HEK293 (cell line): ENCODE measurements around the gene LRRC46.
A peak's percentile ranks its signal among the peaks of the same experiment; 100 is the strongest.

ENCODE experiments used
- CTCF ChIA-PET: fragments of 350-600 bp; formaldehyde crosslinking; extraction: SDS; loops from one replicate; lab custom pipeline; 2021; ENCODE audit warnings: antibody characterized with exemption; lab: Yijun Ruan, JAX
- POLR2A ChIA-PET: fragments of 300-600 bp; formaldehyde crosslinking; extraction: SDS; loops from one replicate; lab custom pipeline; 2020; ENCODE audit warnings: antibody characterized with exemption, inconsistent platforms; lab: Yijun Ruan, JAX
- H3K27ac ChIP-seq: fragments of 200-500 bp; sonication (Bioruptor generic); 2 replicates; pipeline ENCODE4 v1.5.1; 2014; ENCODE audit warnings: low read depth, low read length, control low read depth, inconsistent platforms; ENCODE audit errors: extremely low read depth
- H3K36me3 ChIP-seq, 2 experiments: fragments of 200-500 bp in 1 of 2; sonication (Bioruptor generic) in 1 of 2; 1 replicate in 1 of 2; 2 replicates in 1 of 2; pipeline ENCODE4 v1.5.1; 2014 to 2017; ENCODE audit warnings: inconsistent platforms in 2 of 2, low read length in 2 of 2; ENCODE audit not compliant: control insufficient read depth in 2 of 2, insufficient read depth in 1 of 2
- H3K4me1 ChIP-seq: fragments of 200-500 bp; sonication (Bioruptor generic); 2 replicates; pipeline ENCODE4 v1.5.1; 2014; ENCODE audit warnings: mild to moderate bottlenecking, low read length, inconsistent platforms; ENCODE audit not compliant: control insufficient read depth, insufficient read depth
- H3K4me3 ChIP-seq: 2 replicates; pipeline ENCODE4 v1.5.1; 2011; ENCODE audit warnings: low read depth, mild to moderate bottlenecking, control low read depth, low read length, moderate library complexity
- H3K9me3 ChIP-seq: fragments of 200-500 bp; sonication (Bioruptor generic); 2 replicates; pipeline ENCODE4 v1.5.1; 2014; ENCODE audit warnings: low read depth, low read length, inconsistent platforms; ENCODE audit not compliant: control insufficient read depth, insufficient read depth
- GLIS1 ChIP-seq: fragments of 450-650 bp; formaldehyde crosslinking; IDR thresholded peaks from 2 replicates; pipeline ENCODE4 v1.5.1; 2016; ENCODE audit warnings: missing biosample characterization, missing genetic modification characterization
- GLIS2 ChIP-seq: fragments of 450-650 bp; formaldehyde crosslinking; IDR thresholded peaks from 2 replicates; pipeline ENCODE4 v1.5.1; 2016; ENCODE audit warnings: missing biosample characterization, missing genetic modification characterization
- IKZF3 ChIP-seq: fragments of 450-650 bp; IDR thresholded peaks from 2 replicates; pipeline ENCODE4 v1.5.0; 2018; ENCODE audit warnings: missing biosample characterization, mild to moderate bottlenecking, missing genetic modification characterization, moderate library complexity
- KLF8 ChIP-seq: fragments of 450-650 bp; formaldehyde crosslinking; IDR thresholded peaks from 2 replicates; pipeline ENCODE4 v1.5.1; 2016; ENCODE audit warnings: missing biosample characterization, missing genetic modification characterization
- OSR2 ChIP-seq: fragments of 450-650 bp; formaldehyde crosslinking; IDR thresholded peaks from 2 replicates; pipeline ENCODE4 v1.5.1; 2016; ENCODE audit warnings: missing biosample characterization, missing genetic modification characterization
- PRDM1 ChIP-seq: fragments of 450-650 bp; formaldehyde crosslinking; IDR thresholded peaks from 2 replicates; pipeline ENCODE4; 2016; ENCODE audit warnings: missing biosample characterization, missing genetic modification characterization
- SP7 ChIP-seq: fragments of 450-650 bp; formaldehyde crosslinking; IDR thresholded peaks from 2 replicates; pipeline ENCODE4 v1.5.1; 2016; ENCODE audit warnings: missing biosample characterization, missing genetic modification characterization
- ZEB2 ChIP-seq: fragments of 450-650 bp; formaldehyde crosslinking; IDR thresholded peaks from 2 replicates; pipeline ENCODE4 v1.5.1; 2016; ENCODE audit warnings: missing biosample characterization, missing genetic modification characterization
- ZFHX2 ChIP-seq: fragments of 450-650 bp; formaldehyde crosslinking; conservative IDR thresholded peaks from 2 replicates; pipeline ENCODE4 v1.5.1; 2016; ENCODE audit warnings: missing biosample characterization, missing genetic modification characterization
- ZFP69B ChIP-seq: fragments of 450-650 bp; formaldehyde crosslinking; IDR thresholded peaks from 2 replicates; pipeline ENCODE4 v1.5.1; 2016; ENCODE audit warnings: missing biosample characterization, missing genetic modification characterization
- ZIC2 ChIP-seq: fragments of 450-650 bp; formaldehyde crosslinking; IDR thresholded peaks from 2 replicates; pipeline ENCODE4 v1.5.1; 2016; ENCODE audit warnings: missing biosample characterization, missing genetic modification characterization
- ZNF10 ChIP-seq: fragments of 450-650 bp; formaldehyde crosslinking; IDR thresholded peaks from 2 replicates; pipeline ENCODE4 v1.5.1; 2017; ENCODE audit warnings: missing biosample characterization, missing genetic modification characterization
- ZNF248 ChIP-seq: fragments of 450-650 bp; formaldehyde crosslinking; IDR thresholded peaks from 2 replicates; pipeline ENCODE4 v1.5.1; 2017; ENCODE audit warnings: missing biosample characterization, missing genetic modification characterization
- ZNF426 ChIP-seq: fragments of 450-650 bp; formaldehyde crosslinking; IDR thresholded peaks from 2 replicates; pipeline ENCODE4 v1.5.1; 2017; ENCODE audit warnings: missing biosample characterization, missing genetic modification characterization, mild to moderate bottlenecking, inconsistent platforms, moderate library complexity
- ZNF510 ChIP-seq: fragments of 450-650 bp; formaldehyde crosslinking; IDR thresholded peaks from 2 replicates; pipeline ENCODE4 v1.5.1; 2018; ENCODE audit warnings: mild to moderate bottlenecking, missing genetic modification characterization, missing biosample characterization; ENCODE audit not compliant: insufficient replicate concordance
- ZNF600 ChIP-seq: fragments of 450-650 bp; formaldehyde crosslinking; IDR thresholded peaks from 2 replicates; pipeline ENCODE4 v1.5.1; 2016; ENCODE audit warnings: missing biosample characterization, missing genetic modification characterization
- ZNF701 ChIP-seq: fragments of 450-650 bp; formaldehyde crosslinking; IDR thresholded peaks from 2 replicates; pipeline ENCODE4 v1.5.1; 2016; ENCODE audit warnings: missing biosample characterization, missing genetic modification characterization
- ZNF792 ChIP-seq: fragments of 450-650 bp; formaldehyde crosslinking; IDR thresholded peaks from 2 replicates; pipeline ENCODE4 v1.5.1; 2016; ENCODE audit warnings: missing biosample characterization, missing genetic modification characterization
- TF ChIP-seq, protein P1 (sequence below): fragments of 450-650 bp; formaldehyde crosslinking; IDR thresholded peaks from 2 replicates; pipeline ENCODE4 v1.5.1; 2016; ENCODE audit warnings: missing biosample characterization, missing genetic modification characterization
- TF ChIP-seq, protein P2 (sequence below): fragments of 450-650 bp; formaldehyde crosslinking; IDR thresholded peaks from 2 replicates; pipeline ENCODE4 v1.5.1; 2016; ENCODE audit warnings: missing biosample characterization, missing genetic modification characterization, borderline replicate concordance
- TF ChIP-seq, protein P3 (sequence below): fragments of 450-650 bp; formaldehyde crosslinking; IDR thresholded peaks from 2 replicates; pipeline ENCODE4 v1.5.1; 2016; ENCODE audit warnings: missing biosample characterization, missing genetic modification characterization

The LRRC46 gene

GRCh38 chr17:47841488-47842291 is 10.2 kb downstream of the LRRC46 start:
- H3K4me3 ChIP-seq = no peak overlapping the region
- peaks cover 0 to 29% of the 10 kb centered on the region in 2 experiments; a peak in 1 of 3 replicates for H3K36me3 ChIP-seq
- CTCF ChIA-PET = interaction anchor here (0.6 to 19.4 kb wide), 26 partner anchors 10 to 1179 kb away, joined by 3 to 837 read pairs (median 5); partner anchors contain the start of genes CDK5RAP3, LRRC46, MRPL10 and PNPO
- H3K27ac ChIP-seq = no peak overlapping the region
- peak; percentile 69 for TF ChIP-seq PRDM1
- no peak for TF ChIP-seq KLF8 (tag by site-specific recombination)
- 0 out of 2 replicates have a peak, but pooled peaks have one; percentile 33 for TF ChIP-seq IKZF3 (tag by site-specific recombination)
- no peaks in the 10 kb centered on the region for H3K9me3 ChIP-seq
- POLR2A ChIA-PET = interaction anchor here (0.7 to 2.6 kb wide), 15 partner anchors 9 to 207 kb away, joined by 3 to 35 read pairs (median 5); partner anchors contain the start of genes CDK5RAP3, LRRC46, MRPL10 and NFE2L1
- H3K4me1 ChIP-seq = no peaks in the 10 kb centered on the region; the same call in 1 of the 2 replicates

GRCh38 chr17:47843391-47843730 is 11.9 kb downstream of the LRRC46 start:
- Histone ChIP-seq H3K36me3 (peaks cover 0 to 16% of the 10 kb centered on the region in 2 experiments; a peak in 1 of 3 replicates), H3K4me3 (no peak overlapping the region), H3K9me3 (no peaks in the 10 kb centered on the region), H3K4me1 (no peaks in the 10 kb centered on the region; the same call in 1 of the 2 replicates), H3K27ac (no peak overlapping the region)
- TF ChIP-seq GLIS1 (peak; percentile 74), GLIS2 (peak; percentile 41; the same call in 1 of the 2 replicates), ZNF426 (no peak)
- TF ChIP-seq, protein P1, sequence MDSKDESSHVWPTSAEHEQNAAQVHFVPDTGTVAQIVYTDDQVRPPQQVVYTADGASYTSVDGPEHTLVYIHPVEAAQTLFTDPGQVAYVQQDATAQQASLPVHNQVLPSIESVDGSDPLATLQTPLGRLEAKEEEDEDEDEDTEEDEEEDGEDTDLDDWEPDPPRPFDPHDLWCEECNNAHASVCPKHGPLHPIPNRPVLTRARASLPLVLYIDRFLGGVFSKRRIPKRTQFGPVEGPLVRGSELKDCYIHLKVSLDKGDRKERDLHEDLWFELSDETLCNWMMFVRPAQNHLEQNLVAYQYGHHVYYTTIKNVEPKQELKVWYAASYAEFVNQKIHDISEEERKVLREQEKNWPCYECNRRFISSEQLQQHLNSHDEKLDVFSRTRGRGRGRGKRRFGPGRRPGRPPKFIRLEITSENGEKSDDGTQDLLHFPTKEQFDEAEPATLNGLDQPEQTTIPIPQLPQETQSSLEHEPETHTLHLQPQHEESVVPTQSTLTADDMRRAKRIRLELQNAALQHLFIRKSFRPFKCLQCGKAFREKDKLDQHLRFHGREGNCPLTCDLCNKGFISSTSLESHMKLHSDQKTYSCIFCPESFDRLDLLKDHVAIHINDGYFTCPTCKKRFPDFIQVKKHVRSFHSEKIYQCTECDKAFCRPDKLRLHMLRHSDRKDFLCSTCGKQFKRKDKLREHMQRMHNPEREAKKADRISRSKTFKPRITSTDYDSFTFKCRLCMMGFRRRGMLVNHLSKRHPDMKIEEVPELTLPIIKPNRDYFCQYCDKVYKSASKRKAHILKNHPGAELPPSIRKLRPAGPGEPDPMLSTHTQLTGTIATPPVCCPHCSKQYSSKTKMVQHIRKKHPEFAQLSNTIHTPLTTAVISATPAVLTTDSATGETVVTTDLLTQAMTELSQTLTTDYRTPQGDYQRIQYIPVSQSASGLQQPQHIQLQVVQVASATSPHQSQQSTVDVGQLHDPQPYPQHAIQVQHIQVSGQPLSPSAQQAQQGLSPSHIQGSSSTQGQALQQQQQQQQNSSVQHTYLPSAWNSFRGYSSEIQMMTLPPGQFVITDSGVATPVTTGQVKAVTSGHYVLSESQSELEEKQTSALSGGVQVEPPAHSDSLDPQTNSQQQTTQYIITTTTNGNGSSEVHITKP (tag by site-specific recombination) = 0 out of 2 replicates have a peak, but pooled peaks have one; percentile 2
- POLR2A ChIA-PET = interaction anchor here (0.8 to 2.6 kb wide), 4 partner anchors 41 to 103 kb away, joined by 4 to 10 read pairs (median 6); partner anchors contain the start of gene SP2
- CTCF ChIA-PET = interaction anchor here (0.5 to 19.4 kb wide), 23 partner anchors 9 to 269 kb away, joined by 3 to 837 read pairs (median 4); partner anchors contain the start of genes CDK5RAP3, LRRC46, MRPL10 and OSBPL7

DNA sequence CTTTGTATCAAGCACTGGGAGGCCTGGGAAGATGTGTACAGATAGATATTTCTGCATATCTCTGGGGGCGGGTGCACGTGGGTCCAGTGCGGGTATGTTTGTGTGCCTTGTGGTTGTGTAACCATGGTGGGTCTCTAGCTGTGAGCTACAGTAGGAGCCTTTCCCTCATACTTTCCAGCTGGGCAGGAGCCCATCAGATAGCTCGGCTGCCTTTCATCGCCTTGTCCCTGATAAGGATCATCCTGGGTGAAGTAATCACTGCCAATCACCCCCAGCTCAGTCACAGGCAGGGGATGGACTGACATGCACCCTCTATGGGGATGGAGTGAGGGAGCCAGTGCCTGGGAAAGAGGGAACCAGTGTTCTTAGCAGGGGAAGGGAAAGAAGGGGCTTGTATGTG is 12.8 kb downstream of the LRRC46 start:
- Histone ChIP-seq H3K9me3 (no peaks in the 10 kb centered on the region), H3K27ac (no peak overlapping the region), H3K36me3 (peaks cover 0 to 7% of the 10 kb centered on the region in 2 experiments; a peak in 1 of 3 replicates), H3K4me3 (no peak overlapping the region), H3K4me1 (no peaks in the 10 kb centered on the region; the same call in 1 of the 2 replicates)
- TF ChIP-seq ZNF600 (tag by site-specific recombination) = peak; percentile 61
- TF ChIP-seq ZNF792 = no peak
- 0 out of 2 replicates have a peak, but pooled peaks have one; percentile 24 for TF ChIP-seq OSR2 (tag by site-specific recombination)
- peak; percentile 86 for TF ChIP-seq ZIC2 (tag by site-specific recombination)
- TF ChIP-seq, protein P2, sequence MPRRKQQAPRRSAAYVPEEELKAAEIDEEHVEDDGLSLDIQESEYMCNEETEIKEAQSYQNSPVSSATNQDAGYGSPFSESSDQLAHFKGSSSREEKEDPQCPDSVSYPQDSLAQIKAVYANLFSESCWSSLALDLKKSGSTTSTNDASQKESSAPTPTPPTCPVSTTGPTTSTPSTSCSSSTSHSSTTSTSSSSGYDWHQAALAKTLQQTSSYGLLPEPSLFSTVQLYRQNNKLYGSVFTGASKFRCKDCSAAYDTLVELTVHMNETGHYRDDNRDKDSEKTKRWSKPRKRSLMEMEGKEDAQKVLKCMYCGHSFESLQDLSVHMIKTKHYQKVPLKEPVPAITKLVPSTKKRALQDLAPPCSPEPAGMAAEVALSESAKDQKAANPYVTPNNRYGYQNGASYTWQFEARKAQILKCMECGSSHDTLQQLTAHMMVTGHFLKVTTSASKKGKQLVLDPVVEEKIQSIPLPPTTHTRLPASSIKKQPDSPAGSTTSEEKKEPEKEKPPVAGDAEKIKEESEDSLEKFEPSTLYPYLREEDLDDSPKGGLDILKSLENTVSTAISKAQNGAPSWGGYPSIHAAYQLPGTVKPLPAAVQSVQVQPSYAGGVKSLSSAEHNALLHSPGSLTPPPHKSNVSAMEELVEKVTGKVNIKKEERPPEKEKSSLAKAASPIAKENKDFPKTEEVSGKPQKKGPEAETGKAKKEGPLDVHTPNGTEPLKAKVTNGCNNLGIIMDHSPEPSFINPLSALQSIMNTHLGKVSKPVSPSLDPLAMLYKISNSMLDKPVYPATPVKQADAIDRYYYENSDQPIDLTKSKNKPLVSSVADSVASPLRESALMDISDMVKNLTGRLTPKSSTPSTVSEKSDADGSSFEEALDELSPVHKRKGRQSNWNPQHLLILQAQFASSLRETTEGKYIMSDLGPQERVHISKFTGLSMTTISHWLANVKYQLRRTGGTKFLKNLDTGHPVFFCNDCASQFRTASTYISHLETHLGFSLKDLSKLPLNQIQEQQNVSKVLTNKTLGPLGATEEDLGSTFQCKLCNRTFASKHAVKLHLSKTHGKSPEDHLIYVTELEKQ = 0 out of 2 replicates have a peak, but pooled peaks have one; percentile 38
- peak; percentile 77 for TF ChIP-seq ZNF10 (tag by site-specific recombination)
- no peak for TF ChIP-seq ZNF248 (tag by site-specific recombination)
- TF ChIP-seq ZNF510 (tag by site-specific recombination) = no peak
- TF ChIP-seq SP7 (tag by site-specific recombination) = peak; percentile 32; the same call in 1 of the 2 replicates
- peak; percentile 42; the same call in 1 of the 2 replicates for TF ChIP-seq ZEB2 (tag by site-specific recombination)
- TF ChIP-seq ZFP69B = no peak
- TF ChIP-seq, protein P3, sequence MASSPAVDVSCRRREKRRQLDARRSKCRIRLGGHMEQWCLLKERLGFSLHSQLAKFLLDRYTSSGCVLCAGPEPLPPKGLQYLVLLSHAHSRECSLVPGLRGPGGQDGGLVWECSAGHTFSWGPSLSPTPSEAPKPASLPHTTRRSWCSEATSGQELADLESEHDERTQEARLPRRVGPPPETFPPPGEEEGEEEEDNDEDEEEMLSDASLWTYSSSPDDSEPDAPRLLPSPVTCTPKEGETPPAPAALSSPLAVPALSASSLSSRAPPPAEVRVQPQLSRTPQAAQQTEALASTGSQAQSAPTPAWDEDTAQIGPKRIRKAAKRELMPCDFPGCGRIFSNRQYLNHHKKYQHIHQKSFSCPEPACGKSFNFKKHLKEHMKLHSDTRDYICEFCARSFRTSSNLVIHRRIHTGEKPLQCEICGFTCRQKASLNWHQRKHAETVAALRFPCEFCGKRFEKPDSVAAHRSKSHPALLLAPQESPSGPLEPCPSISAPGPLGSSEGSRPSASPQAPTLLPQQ (tag by site-specific recombination) = peak; percentile 53
- peak; percentile 99 for TF ChIP-seq GLIS1
- 0 out of 2 replicates have a peak, but pooled peaks have one; percentile 2 for TF ChIP-seq ZNF701
- peak; percentile 73 for TF ChIP-seq ZFHX2 (tag by site-specific recombination)
- ChIA-PET POLR2A (interaction anchor here (0.7 to 2.6 kb wide), 3 partner anchors 13 to 51 kb away, joined by 4 to 10 read pairs (median 6); partner anchors contain the start of genes LRRC46 and MRPL10), CTCF (interaction anchor here (0.6 to 19.4 kb wide), 16 partner anchors 9 to 603 kb away, joined by 3 to 837 read pairs (median 5); partner anchors contain the start of genes CDK5RAP3, SNX11, SP2 and SP6)
